Heart left ventricle (tissue), 13 donors: Measurements from ENCODE around the gene FLNB.

Experiments used
- CTCF ChIP-seq, 12 donors: fragments of 200-600 bp; sonication (generic) in 4 of 12; IDR thresholded peaks; one replicate each; pipeline versions ENCODE4 v1.5.0 to v1.8.0; 2018 to 2022; ENCODE audit warnings: antibody characterized with exemption in 12 of 12, mild to moderate bottlenecking in 5 of 12
- POLR2A ChIP-seq, 2 donors: fragments of 450-650 bp; IDR thresholded peaks; one replicate each; pipeline ENCODE4 v1.6.1; 2017; ENCODE audit warnings: antibody characterized with exemption in 2 of 2, mild to moderate bottlenecking in 2 of 2, moderate library complexity in 2 of 2
- donor health status: ischemic (EF 13 %, LVEDD 7.1; RV severe dilation, severe dysfunction).
- donor health status: DM: no; HTN: yes; CAD: no.
- donor health status: DM: no; HTN: no; CAD: no.
- donor health status: ischemic (EF 25% LVEDD 6.9; RV normal size, moderate dysfunction).
- donor health status: ischemic (EF 25% LVEDD 5.7; RV mildly dilated, moderate dysfunction).
- donor health status: ischemic (EF 35%, LVEDD 5.7; RV mildly dilated, moderate dysfunction).
- donor health status: nonischemic (EF 11% LVEDD 7.7; RV severe dilation, severe dysfunction).
- donor health status: DM: yes; HTN: yes; CAD: no.
- donor health status: PGD.
- donor health status: ischemic (EF 29% LVEDD 5.4; RV normal size, mild dysfunction).
- donor health status: nonischemic (EF 23%, LVEDD 6.1; RV moderate dilation, normal function).

DNA sequence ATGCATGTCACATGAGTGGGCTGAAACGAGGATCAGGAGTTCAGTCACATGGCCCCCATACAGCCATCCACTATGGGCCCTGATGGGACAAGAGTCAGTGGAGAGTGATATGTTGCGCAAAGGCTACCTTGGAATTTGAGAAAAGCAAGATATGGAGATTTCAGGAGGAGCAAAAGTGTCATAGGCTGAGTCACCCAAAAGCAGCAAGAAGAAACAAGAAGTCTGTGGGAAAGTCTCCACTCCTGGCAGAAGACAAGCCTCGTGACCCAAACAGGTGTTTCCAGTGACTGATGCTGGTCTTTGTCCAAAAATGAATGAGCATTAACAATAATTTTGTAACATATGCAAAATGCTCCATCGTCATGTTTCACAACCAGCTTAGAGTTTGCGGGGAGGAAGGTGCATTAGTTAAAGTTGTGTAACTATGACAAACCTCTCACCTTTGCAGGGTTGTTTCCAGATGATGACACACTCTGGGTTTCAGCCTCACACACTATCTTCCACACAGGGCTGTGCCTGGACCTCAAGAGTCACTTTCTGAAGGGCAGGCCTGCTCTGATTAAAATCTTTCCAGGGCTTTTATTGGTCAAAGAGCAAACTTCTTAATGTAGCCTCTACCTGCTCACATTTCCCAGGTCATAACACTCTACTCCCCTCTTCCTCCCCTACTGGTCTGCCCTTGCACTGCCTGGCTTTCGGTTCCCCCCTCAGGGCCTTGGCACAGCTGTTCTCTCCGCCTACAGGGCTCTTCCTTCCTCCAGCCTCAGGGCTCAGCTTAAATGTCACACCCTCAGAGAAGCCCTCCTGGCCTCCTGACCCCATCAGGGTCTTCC is 206.5 kb downstream of the FLNB start:
- TF ChIP-seq CTCF (IDR thresholded peaks at IDR 0.05) (no peak), POLR2A (IDR thresholded peaks at IDR 0.05) (no peak)
